Omental fat pad (tissue), 4 donors: ENCODE measurements around the gene TEK. TPM values are rescaled to one million over a fixed set of nuclear protein-coding genes. Genes with fewer than 3 reads are reported as not detected.

Experiments used
- ATAC-seq: fragments of 150-250 bp; one replicate; pipeline ENCODE4 v1.9.1; 2016; ENCODE audit warnings: mild to moderate bottlenecking, moderate library complexity; ENCODE audit not compliant: low FRiP score
- DNase-seq: peaks from one replicate; pipeline ENCODE4 v3.0.0-alpha.2; 2019; ENCODE audit warnings: low spot score
- CTCF ChIP-seq, 3 donors: fragments of 450-650 bp; IDR thresholded peaks; one replicate each; pipeline ENCODE4 v1.5.1; 2016 to 2017; ENCODE audit warnings: antibody characterized with exemption in 3 of 3, mild to moderate bottlenecking in 3 of 3, moderate library complexity in 2 of 3
- total RNA-seq, 4 donors: library from RNA; depleted of rRNA; stranded (reverse); fragments of >200 nt; gene quantifications; one replicate each; pipeline ENCODE4 v1.1.0, GENCODE V29; 2016

The TEK gene
- total RNA-seq = 10 to 100 TPM; 12.8 to 65.6 (median 28.4) TPM

- ATAC-seq (peak; percentile 23), DNase-seq (no peak)
- no peak for TF ChIP-seq CTCF (IDR thresholded peaks at IDR 0.05)
Measured at GRCh38 chr9:27108981-27109541, at the start of gene TEK. Gene TEK (plus strand): TSS chr9:27109225. CDS start chr9:27109591, 366 bp downstream.

GRCh38 chr9:27059412-27059811 lies 49.6 kb upstream of the TEK start:
- DNase-seq (no peak), ATAC-seq (peak; percentile 54)
- no peak for TF ChIP-seq CTCF (IDR thresholded peaks at IDR 0.05)

- ATAC-seq (no peak), DNase-seq (no peak)
- no peak for TF ChIP-seq CTCF (IDR thresholded peaks at IDR 0.05)
Measured at GRCh38 chr9:27059907-27060306, 49.1 kb upstream of the TEK start.

GRCh38 chr9:27065288-27065687 lies 43.7 kb upstream of the TEK start:
- DNase-seq (no peak), ATAC-seq (no peak)
- TF ChIP-seq CTCF (IDR thresholded peaks at IDR 0.05) = no peak

GRCh38 chr9:27073841-27074728 lies 34.9 kb upstream of the TEK start:
- TF ChIP-seq CTCF (IDR thresholded peaks at IDR 0.05) = no peak
- ATAC-seq (no peak), DNase-seq (no peak)

GRCh38 chr9:27078685-27079084 lies 30.3 kb upstream of the TEK start:
- ATAC-seq = no peak
- no peak for TF ChIP-seq CTCF (IDR thresholded peaks at IDR 0.05)
- DNase-seq = no peak

- DNase-seq = no peak
- no peak for TF ChIP-seq CTCF (IDR thresholded peaks at IDR 0.05)
- ATAC-seq = no peak
Measured at GRCh38 chr9:27085456-27085855, 23.6 kb upstream of the TEK start.
